ENCODE results near the gene RNF182.

- no peak for TF ChIP-seq EZH2 (IDR thresholded peaks at IDR 0.05; ENCODE audit: borderline replicate concordance, control insufficient read depth, low read depth, low read length)
- TF ChIP-seq ELK1 (IDR thresholded peaks at IDR 0.05; ENCODE audit: low read depth, low read length) = no peak
- TF ChIP-seq ZNF217 (IDR thresholded peaks at IDR 0.05) = no peak
- no peak for TF ChIP-seq CTCF (IDR thresholded peaks at IDR 0.05 in 2 of 3, conservative IDR thresholded peaks at IDR 0.05 in 1 of 3; ENCODE audit: control insufficient read depth in 2 of 3, extremely low read depth in 1 of 3, insufficient read depth in 1 of 3, low read depth in 3 of 3, low read length in 3 of 3)
- TF ChIP-seq, protein P1, sequence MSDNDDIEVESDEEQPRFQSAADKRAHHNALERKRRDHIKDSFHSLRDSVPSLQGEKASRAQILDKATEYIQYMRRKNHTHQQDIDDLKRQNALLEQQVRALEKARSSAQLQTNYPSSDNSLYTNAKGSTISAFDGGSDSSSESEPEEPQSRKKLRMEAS (IDR thresholded peaks at IDR 0.05; ENCODE audit: low read depth, low read length) = no peak
- no peak for TF ChIP-seq KDM1A (IDR thresholded peaks at IDR 0.05; ENCODE audit: borderline replicate concordance)
- TF ChIP-seq GABPA (IDR thresholded peaks at IDR 0.05; ENCODE audit: low read depth) = no peak
- TF ChIP-seq CBX5 (IDR thresholded peaks at IDR 0.05; ENCODE audit: low read depth) = no peak
- TF ChIP-seq HDAC2 (IDR thresholded peaks at IDR 0.05) = no peak
- TF ChIP-seq MXI1 (IDR thresholded peaks at IDR 0.05; ENCODE audit: low read depth, low read length) = no peak
- TF ChIP-seq, protein P2, sequence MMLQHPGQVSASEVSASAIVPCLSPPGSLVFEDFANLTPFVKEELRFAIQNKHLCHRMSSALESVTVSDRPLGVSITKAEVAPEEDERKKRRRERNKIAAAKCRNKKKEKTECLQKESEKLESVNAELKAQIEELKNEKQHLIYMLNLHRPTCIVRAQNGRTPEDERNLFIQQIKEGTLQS (IDR thresholded peaks at IDR 0.05; ENCODE audit: borderline replicate concordance, extremely low read depth, low read depth, low read length) = no peak
Measured at GRCh38 chr6:13919861-13920260, 4.9 kb upstream of the RNF182 start.
